ENCODE measurements around the gene MTIF3.
A peak's percentile ranks its signal among the peaks of the same experiment; 100 is the strongest.

MTIF3 gene

GRCh38 chr13:27463500-27463899 lies 13.1 kb upstream of the MTIF3 start:
- TF ChIP-seq ESRRG (CRISPR knock-in tag; IDR thresholded peaks at IDR 0.05), result no peak
- TF ChIP-seq ZFP30 (CRISPR knock-in tag; IDR thresholded peaks at IDR 0.05), result no peak
- no peak for TF ChIP-seq BACH2 (CRISPR knock-in tag; IDR thresholded peaks at IDR 0.05; ENCODE audit: borderline replicate concordance)
- TF ChIP-seq CSDC2 (CRISPR knock-in tag; IDR thresholded peaks at IDR 0.05), result no peak
- no peak for TF ChIP-seq GLIS3 (CRISPR knock-in tag; IDR thresholded peaks at IDR 0.05)
- no peak for TF ChIP-seq OSR1 (CRISPR knock-in tag; IDR thresholded peaks at IDR 0.05)
- no peak for TF ChIP-seq TSHZ2 (CRISPR knock-in tag; IDR thresholded peaks at IDR 0.05)
- no peak for TF ChIP-seq RARB (CRISPR knock-in tag; IDR thresholded peaks at IDR 0.05)
- no peak for TF ChIP-seq ZNF8 (CRISPR knock-in tag; IDR thresholded peaks at IDR 0.05)
- no peak for TF ChIP-seq ZNF70 (CRISPR knock-in tag; IDR thresholded peaks at IDR 0.05)
- no peak for TF ChIP-seq POU6F1 (CRISPR knock-in tag; IDR thresholded peaks at IDR 0.05; ENCODE audit: borderline replicate concordance, low read depth)
- TF ChIP-seq TCF4 (CRISPR knock-in tag; IDR thresholded peaks at IDR 0.05; ENCODE audit: borderline replicate concordance), result no peak
- TF ChIP-seq TOX (CRISPR knock-in tag; IDR thresholded peaks at IDR 0.05; ENCODE audit: borderline replicate concordance), result no peak
- no peak for TF ChIP-seq CREB5 (CRISPR knock-in tag; IDR thresholded peaks at IDR 0.05; ENCODE audit: low read depth)
- no peak for TF ChIP-seq CSRNP3 (CRISPR knock-in tag; IDR thresholded peaks at IDR 0.05)
- no peak for TF ChIP-seq PPARA (CRISPR knock-in tag; IDR thresholded peaks at IDR 0.05; ENCODE audit: borderline replicate concordance)
- no peak for TF ChIP-seq SNAI2 (CRISPR knock-in tag; IDR thresholded peaks at IDR 0.05)

GRCh38 chr13:27461940-27462584 lies 11.7 kb upstream of the MTIF3 start:
- peak; percentile 77 for ATAC-seq
- no peak for TF ChIP-seq PATZ1 (CRISPR knock-in tag; IDR thresholded peaks at IDR 0.05; ENCODE audit: borderline replicate concordance)
- TF ChIP-seq GLIS3 (CRISPR knock-in tag; IDR thresholded peaks at IDR 0.05), result no peak
- TF ChIP-seq TCF4 (CRISPR knock-in tag; IDR thresholded peaks at IDR 0.05; ENCODE audit: borderline replicate concordance), result no peak
- no peak for TF ChIP-seq TOX (CRISPR knock-in tag; IDR thresholded peaks at IDR 0.05; ENCODE audit: borderline replicate concordance)
- no peak for TF ChIP-seq ARNTL (CRISPR knock-in tag; IDR thresholded peaks at IDR 0.05; ENCODE audit: borderline replicate concordance, low read depth)

More at GRCh38 chr13:27463500-27463899, 13.1 kb upstream of the MTIF3 start:
- ATAC-seq, result peak; percentile 15; the same call in 1 of the 3 replicates

GRCh38 chr13:27455331-27455855 lies 5.0 kb upstream of the MTIF3 start:
- no peak for ATAC-seq
- TF ChIP-seq BACH2 (CRISPR knock-in tag; IDR thresholded peaks at IDR 0.05; ENCODE audit: borderline replicate concordance) (no peak), POU6F1 (CRISPR knock-in tag; IDR thresholded peaks at IDR 0.05; ENCODE audit: borderline replicate concordance, low read depth) (no peak)
